ENCODE measurements around the gene MYOCOS. TPM values are rescaled to one million over a fixed set of nuclear protein-coding genes. Genes with fewer than 3 reads are reported as not detected.

MYOCOS gene
- total and polyA plus RNA-seq, 9 of the 15 experiments (the other 6 are each of a cell fraction or from before 2014, with no cell fraction given) = 0.07 TPM; not detected in 7

DNA sequence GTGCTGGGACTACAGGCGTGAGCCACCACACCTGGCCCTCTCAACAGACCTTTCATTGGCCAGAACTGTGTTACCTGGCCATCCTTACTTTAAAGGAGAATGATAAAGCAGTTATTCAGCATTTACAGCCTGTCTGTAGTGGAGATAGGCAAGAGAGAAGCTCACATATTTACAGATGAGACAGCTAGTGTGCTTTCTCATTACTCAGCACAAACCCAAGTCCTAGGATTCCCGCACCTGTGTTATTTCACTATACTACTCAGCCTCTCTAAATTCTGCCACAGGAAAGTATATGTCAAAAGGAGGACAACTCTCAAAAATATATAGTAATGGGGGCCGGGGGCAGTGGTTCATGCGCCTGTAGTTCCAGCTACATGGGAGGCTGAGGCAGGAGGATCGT lies 46.3 kb downstream of the MYOCOS start:
- DNase-seq (ENCODE audit: extremely low read depth in 1 of 4, low spot score in 3 of 4) (no peak), FAIRE-seq (no peak), ATAC-seq (no peak)
- peaks cover 26 to 38% of the 10 kb centered on the region in 2 experiments for H3K27me3 ChIP-seq (ENCODE audit: control insufficient read depth in 2 of 2, insufficient read depth in 2 of 2, low read length in 2 of 2)
- H3K9me3 ChIP-seq (replicated peaks; ENCODE audit: control insufficient read depth, insufficient read depth, low read depth, low read length) = no peaks in the 10 kb centered on the region
- no peak overlapping the region for H2AFZ ChIP-seq (ENCODE audit: low read depth, low read length)
- H4K20me1 ChIP-seq (replicated peaks; ENCODE audit: control insufficient read depth, insufficient read depth, low read length) = no peaks in the 10 kb centered on the region
- no TSS peak for BruUV-seq (replicated peaks)
- H3K9me1 ChIP-seq (ENCODE audit: control insufficient read depth, insufficient read depth, low read length) = no peaks in the 10 kb centered on the region
- WGBS (ENCODE audit: insufficient coverage, low coverage, missing lambda C conversion rate) = 0% methylated on average over 5 of the region's 5 CpGs
- no peak overlapping the region for H3K4me2 ChIP-seq (ENCODE audit: insufficient read depth, low read length)
- no peak overlapping the region for H3K27ac ChIP-seq (ENCODE audit: extremely low read depth, low read depth, low read length)
- intact Hi-C loops (cut with micrococcal nuclease) = no loop called here
- CTCF ChIA-PET (ENCODE audit: low intra/inter-chr PET ratio) = no interaction called here
- peaks cover 0 to 5% of the 10 kb centered on the region in 2 experiments; a peak in 3 of 5 replicates for H3K4me1 ChIP-seq (replicated peaks in 1 of 2; ENCODE audit: control insufficient read depth in 2 of 2, insufficient read depth in 2 of 2, low read length in 2 of 2)
- H3K36me3 ChIP-seq (ENCODE audit: control insufficient read depth, insufficient read depth, low read length) = no peaks in the 10 kb centered on the region
- no peak overlapping the region for H3K9ac ChIP-seq (ENCODE audit: insufficient read depth in 1 of 2, low read depth in 2 of 2, low read length in 2 of 2)
- in situ Hi-C loops (cut with MboI) = no loop called here
- POLR2A ChIA-PET = interaction anchor here (0.6 to 2.7 kb wide), 6 partner anchors 8 to 1722 kb away, joined by 3 to 11 read pairs (median 3); no protein-coding TSS in a partner anchor
- H3K79me2 ChIP-seq (ENCODE audit: control insufficient read depth, insufficient read depth, low read length) = no peaks in the 10 kb centered on the region
- no peak overlapping the region for H3K4me3 ChIP-seq
- no peak for TF ChIP-seq HDAC1 (IDR thresholded peaks at IDR 0.05)
- TF ChIP-seq ZKSCAN1 (IDR thresholded peaks at IDR 0.05; ENCODE audit: low read depth, low read length) = no peak
- no peak for TF ChIP-seq ZNF695 (CRISPR knock-in tag; IDR thresholded peaks at IDR 0.05)
- TF ChIP-seq, protein P1, sequence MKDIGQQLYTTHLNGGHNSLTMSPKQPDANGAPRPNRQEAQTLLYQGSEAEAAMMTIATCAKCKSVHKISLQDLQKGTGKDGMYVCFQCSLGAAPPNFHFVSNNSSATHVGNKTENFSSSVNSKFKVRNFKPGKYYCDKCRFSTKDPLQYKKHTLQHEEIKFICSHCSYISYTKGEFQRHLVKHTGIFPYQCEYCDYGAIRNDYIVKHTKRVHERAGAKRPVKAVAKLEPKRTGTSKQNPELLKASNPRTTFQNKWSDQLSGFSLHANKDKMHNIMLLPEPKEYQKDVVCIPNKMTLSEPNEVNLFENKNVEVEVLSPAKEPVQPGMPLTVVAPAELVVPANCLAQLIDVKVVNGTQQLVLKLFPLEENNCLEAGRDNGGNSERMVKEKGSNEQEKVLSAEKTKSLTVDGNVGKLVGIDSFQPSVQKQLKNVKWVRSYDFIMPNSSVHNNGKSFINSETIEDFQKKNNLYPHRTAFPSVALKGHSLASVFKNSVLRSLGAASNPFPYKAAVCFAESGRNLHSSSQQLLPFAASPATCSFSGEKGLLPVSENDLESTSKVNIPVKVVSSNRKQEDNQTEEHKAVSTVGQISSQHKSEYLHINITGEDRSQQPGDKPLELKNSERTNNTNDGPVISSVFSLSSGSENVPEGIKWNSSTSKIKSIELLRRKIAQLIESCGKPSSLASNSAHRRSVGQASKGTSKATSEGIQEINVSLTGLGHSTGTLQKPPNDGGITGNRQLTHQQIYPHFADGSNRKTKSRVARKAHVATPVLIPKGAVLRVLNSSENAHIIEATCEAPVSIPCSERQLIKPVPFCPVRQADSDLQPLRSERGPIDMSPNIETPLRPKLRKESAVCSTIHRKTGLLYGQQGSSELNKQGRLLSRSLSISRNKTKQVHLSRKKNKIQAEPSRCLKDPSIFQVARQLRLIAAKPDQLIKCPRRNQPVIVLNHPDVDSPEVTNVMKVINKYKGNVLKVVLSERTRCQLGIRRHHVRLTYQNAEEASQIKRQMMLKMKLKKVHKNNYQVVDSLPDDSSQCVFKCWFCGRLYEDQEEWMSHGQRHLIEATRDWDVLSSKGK (CRISPR knock-in tag; IDR thresholded peaks at IDR 0.05) = no peak
- TF ChIP-seq SIN3B (IDR thresholded peaks at IDR 0.05; ENCODE audit: low read depth) = no peak
- TF ChIP-seq, protein P2, sequence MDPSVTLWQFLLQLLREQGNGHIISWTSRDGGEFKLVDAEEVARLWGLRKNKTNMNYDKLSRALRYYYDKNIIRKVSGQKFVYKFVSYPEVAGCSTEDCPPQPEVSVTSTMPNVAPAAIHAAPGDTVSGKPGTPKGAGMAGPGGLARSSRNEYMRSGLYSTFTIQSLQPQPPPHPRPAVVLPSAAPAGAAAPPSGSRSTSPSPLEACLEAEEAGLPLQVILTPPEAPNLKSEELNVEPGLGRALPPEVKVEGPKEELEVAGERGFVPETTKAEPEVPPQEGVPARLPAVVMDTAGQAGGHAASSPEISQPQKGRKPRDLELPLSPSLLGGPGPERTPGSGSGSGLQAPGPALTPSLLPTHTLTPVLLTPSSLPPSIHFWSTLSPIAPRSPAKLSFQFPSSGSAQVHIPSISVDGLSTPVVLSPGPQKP (CRISPR knock-in tag; IDR thresholded peaks at IDR 0.05) = no peak
- peak; percentile 50 for TF ChIP-seq MAFK (IDR thresholded peaks at IDR 0.05; ENCODE audit: low read length)
- no peak for TF ChIP-seq HNRNPLL (IDR thresholded peaks at IDR 0.05; ENCODE audit: low read depth, low read length, poor library complexity, severe bottlenecking)
- TF ChIP-seq HSF4 (CRISPR knock-in tag; IDR thresholded peaks at IDR 0.05; ENCODE audit: borderline replicate concordance) = no peak
- TF ChIP-seq, protein P3, sequence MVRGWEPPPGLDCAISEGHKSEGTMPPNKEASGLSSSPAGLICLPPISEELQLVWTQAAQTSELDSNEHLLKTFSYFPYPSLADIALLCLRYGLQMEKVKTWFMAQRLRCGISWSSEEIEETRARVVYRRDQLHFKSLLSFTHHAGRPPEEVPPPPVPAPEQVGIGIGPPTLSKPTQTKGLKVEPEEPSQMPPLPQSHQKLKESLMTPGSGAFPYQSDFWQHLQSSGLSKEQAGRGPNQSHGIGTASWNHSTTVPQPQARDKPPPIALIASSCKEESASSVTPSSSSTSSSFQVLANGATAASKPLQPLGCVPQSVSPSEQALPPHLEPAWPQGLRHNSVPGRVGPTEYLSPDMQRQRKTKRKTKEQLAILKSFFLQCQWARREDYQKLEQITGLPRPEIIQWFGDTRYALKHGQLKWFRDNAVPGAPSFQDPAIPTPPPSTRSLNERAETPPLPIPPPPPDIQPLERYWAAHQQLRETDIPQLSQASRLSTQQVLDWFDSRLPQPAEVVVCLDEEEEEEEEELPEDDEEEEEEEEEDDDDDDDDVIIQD (CRISPR knock-in tag; IDR thresholded peaks at IDR 0.05) = no peak
- no peak for TF ChIP-seq MTA2 (IDR thresholded peaks at IDR 0.05; ENCODE audit: low read depth)
- no peak for TF ChIP-seq ZNF436 (CRISPR knock-in tag; IDR thresholded peaks at IDR 0.05)
- no peak for TF ChIP-seq ZNF785 (CRISPR knock-in tag; IDR thresholded peaks at IDR 0.05)
- TF ChIP-seq MAFF (IDR thresholded peaks at IDR 0.05; ENCODE audit: low read length) = peak; percentile 60
- TF ChIP-seq SAP30 (IDR thresholded peaks at IDR 0.05; ENCODE audit: borderline replicate concordance, insufficient read depth, low read depth, low read length, poor library complexity, severe bottlenecking) = no peak
- no peak for TF ChIP-seq SMARCB1 (IDR thresholded peaks at IDR 0.05; ENCODE audit: insufficient read length, low read depth)
- no peak for TF ChIP-seq ETV6 (IDR thresholded peaks at IDR 0.05; ENCODE audit: borderline replicate concordance in 1 of 2, low read depth in 2 of 2, low read length in 1 of 2)
- no peak for TF ChIP-seq ETV6 (CRISPR knock-in tag; IDR thresholded peaks at IDR 0.05; ENCODE audit: borderline replicate concordance)
- no peak for TF ChIP-seq ZEB2 (IDR thresholded peaks at IDR 0.05)
